ENCODE data around the gene NOVA2. TPM values are rescaled to one million over a fixed set of nuclear protein-coding genes. Genes with fewer than 3 reads are reported as not detected.

NOVA2 gene
- total RNA-seq, 1 donor, result 0.27 TPM

DNA sequence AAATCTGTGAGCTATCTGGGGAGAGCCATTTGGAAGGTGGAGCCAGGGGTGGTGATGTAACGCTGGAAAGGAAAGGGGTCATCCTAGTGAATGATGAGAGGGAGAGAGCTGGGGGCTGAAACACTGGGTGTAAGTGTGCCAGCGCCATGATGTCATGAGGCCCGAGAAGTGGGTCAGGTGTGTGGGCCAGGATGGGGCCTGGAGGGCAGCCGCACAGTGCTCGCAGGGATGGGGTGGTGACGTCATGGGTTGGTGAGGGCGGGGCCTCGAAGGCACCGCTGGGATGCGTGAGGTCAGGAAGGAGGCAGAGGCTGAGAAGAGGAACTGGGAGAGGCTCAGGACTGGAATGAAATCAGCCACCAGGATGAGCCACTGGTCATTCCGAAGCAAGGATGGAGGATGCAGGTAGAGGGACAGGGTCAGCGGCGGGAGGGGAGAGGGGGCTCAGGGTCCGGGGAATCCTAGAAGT, 26.0 kb upstream of the NOVA2 start:
- H3K4me3 ChIP-seq (ENCODE audit: low read depth, low read length), result peak overlapping the region; percentile 31
- peak; percentile 33 for DNase-seq (ENCODE audit: low read depth)
- TF ChIP-seq, protein P1, sequence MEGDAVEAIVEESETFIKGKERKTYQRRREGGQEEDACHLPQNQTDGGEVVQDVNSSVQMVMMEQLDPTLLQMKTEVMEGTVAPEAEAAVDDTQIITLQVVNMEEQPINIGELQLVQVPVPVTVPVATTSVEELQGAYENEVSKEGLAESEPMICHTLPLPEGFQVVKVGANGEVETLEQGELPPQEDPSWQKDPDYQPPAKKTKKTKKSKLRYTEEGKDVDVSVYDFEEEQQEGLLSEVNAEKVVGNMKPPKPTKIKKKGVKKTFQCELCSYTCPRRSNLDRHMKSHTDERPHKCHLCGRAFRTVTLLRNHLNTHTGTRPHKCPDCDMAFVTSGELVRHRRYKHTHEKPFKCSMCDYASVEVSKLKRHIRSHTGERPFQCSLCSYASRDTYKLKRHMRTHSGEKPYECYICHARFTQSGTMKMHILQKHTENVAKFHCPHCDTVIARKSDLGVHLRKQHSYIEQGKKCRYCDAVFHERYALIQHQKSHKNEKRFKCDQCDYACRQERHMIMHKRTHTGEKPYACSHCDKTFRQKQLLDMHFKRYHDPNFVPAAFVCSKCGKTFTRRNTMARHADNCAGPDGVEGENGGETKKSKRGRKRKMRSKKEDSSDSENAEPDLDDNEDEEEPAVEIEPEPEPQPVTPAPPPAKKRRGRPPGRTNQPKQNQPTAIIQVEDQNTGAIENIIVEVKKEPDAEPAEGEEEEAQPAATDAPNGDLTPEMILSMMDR (IDR thresholded peaks at IDR 0.05; ENCODE audit: insufficient read depth, low read length), result no peak

DNA sequence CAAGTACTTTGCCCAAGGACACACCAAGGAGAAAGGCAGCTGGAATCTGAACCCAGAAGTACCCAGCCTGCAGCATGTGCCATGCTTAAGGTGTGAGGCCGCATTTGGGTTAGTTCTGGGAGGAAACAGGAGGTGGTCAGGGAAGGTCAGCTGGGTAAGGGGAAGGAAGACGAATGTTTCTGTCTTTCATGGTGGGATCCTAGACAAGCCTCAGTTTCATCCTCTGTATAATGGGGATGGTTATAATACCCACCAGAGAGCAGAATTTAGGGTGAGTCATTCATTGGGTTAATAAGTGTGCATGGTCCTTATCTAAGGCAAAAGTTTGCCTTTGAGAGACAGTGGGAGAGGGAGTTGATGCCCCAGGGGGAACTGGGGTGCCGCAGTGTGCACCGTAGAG, 25.2 kb upstream of the NOVA2 start:
- TF ChIP-seq, protein P1 (IDR thresholded peaks at IDR 0.05; ENCODE audit: insufficient read depth, low read length), result no peak
- no peak for DNase-seq (ENCODE audit: low read depth)
- no peak overlapping the region for H3K4me3 ChIP-seq (ENCODE audit: low read depth, low read length)

DNA sequence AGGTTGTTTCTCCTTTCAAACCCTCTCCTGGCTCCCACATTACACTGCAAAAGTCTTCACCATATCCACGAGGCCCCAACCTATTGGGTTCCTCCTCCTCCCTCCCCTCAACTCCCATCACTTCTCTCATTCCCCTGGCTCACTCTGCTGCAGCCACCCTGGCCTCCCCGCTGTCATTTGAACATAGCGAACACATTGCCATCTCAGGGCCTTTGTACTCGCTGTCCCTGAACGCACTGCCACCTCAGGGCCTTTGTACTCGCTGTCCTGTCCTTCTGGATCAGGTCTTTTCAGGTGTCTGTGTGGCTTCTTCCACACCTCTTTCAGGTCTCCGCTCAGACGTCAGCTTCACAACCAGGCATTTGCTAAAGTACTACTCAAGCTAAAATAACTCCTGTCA, 23.3 kb upstream of the NOVA2 start:
- DNase-seq (ENCODE audit: low read depth), result no peak
- H3K4me3 ChIP-seq (ENCODE audit: low read depth, low read length), result no peak overlapping the region
- TF ChIP-seq, protein P1 (IDR thresholded peaks at IDR 0.05; ENCODE audit: insufficient read depth, low read length), result no peak

DNA sequence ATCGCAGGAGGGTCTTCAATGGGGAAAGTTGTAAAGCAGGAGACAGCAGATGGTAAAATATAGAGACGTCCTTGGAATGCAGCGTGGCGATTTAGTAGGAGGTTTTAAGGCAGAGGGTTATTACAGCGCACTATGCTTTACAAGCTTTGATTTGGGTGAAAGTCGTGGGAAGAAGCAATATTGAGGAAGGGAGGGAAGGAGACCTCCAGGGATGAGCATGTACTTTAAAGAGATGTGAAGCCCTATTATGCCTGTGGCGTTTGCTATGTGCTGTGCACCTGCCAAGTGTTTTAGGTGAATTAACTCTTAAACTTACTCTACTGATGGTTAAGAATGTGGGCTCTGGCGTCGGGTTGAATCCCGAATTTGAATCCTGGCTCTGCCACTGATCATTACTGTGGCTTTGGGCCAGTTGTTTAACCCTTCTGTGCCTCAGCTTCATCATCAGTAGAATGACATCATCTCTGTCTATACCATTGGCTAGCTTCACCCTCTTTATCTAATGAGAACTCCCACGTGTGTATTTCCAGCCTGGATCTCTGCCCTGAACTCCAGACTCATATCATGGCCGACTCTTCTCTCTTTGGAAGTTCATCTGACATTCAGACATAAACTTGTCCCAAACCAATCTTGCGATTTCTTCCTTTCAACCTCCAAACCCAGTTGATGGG, 22.2 kb upstream of the NOVA2 start:
- H3K4me3 ChIP-seq (ENCODE audit: low read depth, low read length), result peak overlapping the region; percentile 77
- peak; percentile 64 for DNase-seq (ENCODE audit: low read depth)
- TF ChIP-seq, protein P1 (IDR thresholded peaks at IDR 0.05; ENCODE audit: insufficient read depth, low read length), result no peak

DNA sequence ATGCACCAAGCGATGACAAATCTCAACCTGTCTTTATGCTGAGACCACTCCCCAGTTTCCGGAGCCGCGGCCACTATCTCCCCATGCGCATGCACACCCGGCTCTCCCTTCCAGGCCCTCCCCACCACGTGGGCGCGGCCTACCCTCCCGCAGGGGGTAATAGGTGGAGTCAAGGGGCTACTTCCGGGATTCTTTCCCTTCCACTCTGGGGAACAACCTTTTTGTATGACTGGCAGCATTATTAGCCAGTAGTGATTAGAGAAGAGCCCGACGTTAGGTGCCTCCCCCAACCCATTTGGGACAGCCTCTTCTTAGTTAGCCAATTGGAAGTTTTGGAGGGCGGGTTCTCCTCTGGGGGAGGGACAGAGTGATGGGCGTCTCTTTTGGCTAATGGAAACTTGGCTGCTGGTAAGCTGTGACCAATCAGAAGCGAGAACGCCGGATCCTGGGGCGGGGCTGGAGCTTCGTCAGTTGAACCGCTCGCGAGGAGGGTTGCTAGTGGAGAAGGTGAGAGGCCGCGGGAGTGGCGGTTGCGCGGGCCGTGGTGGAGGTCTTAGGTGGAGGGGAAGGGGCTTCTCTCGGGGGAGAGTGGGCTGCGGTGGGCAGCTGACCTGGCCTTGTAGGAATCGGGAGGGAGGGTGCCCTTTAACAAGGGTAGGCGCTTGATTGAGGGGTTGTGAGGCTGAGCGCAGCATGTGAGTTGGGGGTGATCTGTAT, 21.5 kb upstream of the NOVA2 start, which contains the start of gene CCDC61:
Gene CCDC61 (plus strand): TSS at position 470 of the 717 bp plus-strand sequence. CDS start 7,552 bp downstream, outside the sequence.
- TF ChIP-seq, protein P1 (IDR thresholded peaks at IDR 0.05; ENCODE audit: insufficient read depth, low read length), result no peak
- DNase-seq (ENCODE audit: low read depth), result peak; percentile 100
- peak within 1 kb of the TSS; percentile 79 for H3K4me3 ChIP-seq (ENCODE audit: low read depth, low read length)

DNA sequence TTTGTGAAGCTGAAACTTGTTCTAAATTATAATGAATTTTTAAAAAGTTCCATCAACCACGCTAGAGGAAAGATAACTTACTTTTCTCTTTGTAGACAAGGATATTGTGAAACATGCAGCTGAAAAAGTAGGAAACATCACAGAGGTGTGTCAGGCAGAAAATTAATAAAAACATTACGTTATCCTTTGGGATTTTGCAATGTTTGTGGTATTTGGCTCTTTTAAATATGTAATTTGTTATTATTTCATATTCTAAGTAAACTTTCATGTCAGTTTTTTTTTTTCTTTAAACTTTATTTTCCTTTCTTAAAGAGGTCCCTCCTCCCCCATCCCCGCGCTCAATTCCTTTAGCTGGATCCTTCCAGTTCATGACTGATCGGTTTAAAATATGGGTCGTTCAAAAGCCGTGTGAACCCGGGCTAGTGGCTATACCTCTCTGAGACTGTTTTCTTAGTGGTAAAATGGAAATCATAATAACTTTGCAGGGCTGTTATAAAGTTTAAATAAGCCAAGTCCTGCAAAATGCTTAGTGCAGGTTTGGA, 20.9 kb upstream of the NOVA2 start:
- peak overlapping the region; percentile 79 for H3K4me3 ChIP-seq (ENCODE audit: low read depth, low read length)
- no peak for DNase-seq (ENCODE audit: low read depth)
- TF ChIP-seq, protein P1 (IDR thresholded peaks at IDR 0.05; ENCODE audit: insufficient read depth, low read length), result no peak

Measured in fibroblast of the aortic adventitia (primary cell).